Thoracic aorta (tissue), 2 donors: ENCODE data around the gene CADPS. TPM values are rescaled to one million over a fixed set of nuclear protein-coding genes. Genes with fewer than 3 reads are reported as not detected.

Source experiments
- ATAC-seq: fragments of 150-250 bp; one replicate; pipeline ENCODE4 v1.8.0; 2017; ENCODE audit warnings: low read depth; ENCODE audit not compliant: insufficient number of reproducible peaks, low FRiP score
- DNase-seq: peaks from one replicate; pipeline ENCODE4 v3.0.0-alpha.2; 2020; ENCODE audit warnings: low spot score
- H3K27ac ChIP-seq, 2 donors: fragments of 200-600 bp; sonication (generic); 1 replicate in 1 of 2; 2 replicates in 1 of 2; pipeline ENCODE4 v1.5.1; 2016; ENCODE audit warnings: mild to moderate bottlenecking in 2 of 2, moderate library complexity in 2 of 2
- H3K27me3 ChIP-seq: fragments of 200-600 bp; sonication (generic); replicated peaks from 2 replicates; pipeline ENCODE4 v1.6.0; 2016; ENCODE audit warnings: mild to moderate bottlenecking; ENCODE audit not compliant: insufficient read depth
- H3K36me3 ChIP-seq: fragments of 200-600 bp; sonication (generic); one replicate; pipeline ENCODE4 v1.5.1; 2016
- H3K4me1 ChIP-seq, 2 donors: fragments of 200-600 bp; sonication (generic); 1 replicate in 1 of 2; 2 replicates in 1 of 2; pipeline versions ENCODE4 v1.5.1 to v1.6.0; 2016; ENCODE audit warnings: low read depth in 2 of 2, mild to moderate bottlenecking in 1 of 2; ENCODE audit not compliant: control insufficient read depth in 1 of 2
- H3K4me3 ChIP-seq: fragments of 200-600 bp; sonication (generic); 2 replicates; pipeline ENCODE4 v1.5.1; 2016; ENCODE audit warnings: mild to moderate bottlenecking
- H3K9me3 ChIP-seq: fragments of 200-600 bp; sonication (generic); 2 replicates; pipeline ENCODE4 v1.5.1; 2016
- total RNA-seq, 2 donors: library from RNA; depleted of rRNA; stranded (reverse); fragments of >200 nt; gene quantifications; one replicate each; pipeline versions ENCODE4 v1.1.0 to v1.2.3, GENCODE V29; 2016
- TF ChIP-seq, protein P1 (sequence below): fragments of 200-600 bp; sonication (generic); IDR thresholded peaks from one replicate; pipeline ENCODE4 v1.5.1; 2019; ENCODE audit warnings: antibody characterized with exemption

The CADPS gene
- total RNA-seq, 2 donors from 2014 or later = 0.14 to 7.2 TPM

DNA sequence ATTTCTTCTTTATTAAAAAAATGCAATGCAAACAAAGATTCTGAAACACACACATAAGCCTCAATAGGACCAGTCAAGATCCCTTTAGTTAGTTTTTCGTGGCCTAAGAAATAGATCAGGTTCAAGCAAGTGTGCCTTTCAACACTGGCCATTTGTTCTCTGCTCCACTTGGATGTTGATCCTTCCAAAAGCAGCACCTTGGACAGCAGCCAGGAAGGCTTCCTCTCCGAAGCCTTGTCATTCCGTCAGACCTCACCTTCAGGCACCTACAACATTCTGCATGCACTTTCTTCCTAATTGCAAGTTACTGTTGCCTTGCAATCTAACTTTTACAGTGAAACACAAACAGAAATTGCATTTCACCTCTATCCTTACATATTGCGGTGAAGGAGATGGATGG, 346.0 kb downstream of the CADPS start:
- TF ChIP-seq, protein P1, sequence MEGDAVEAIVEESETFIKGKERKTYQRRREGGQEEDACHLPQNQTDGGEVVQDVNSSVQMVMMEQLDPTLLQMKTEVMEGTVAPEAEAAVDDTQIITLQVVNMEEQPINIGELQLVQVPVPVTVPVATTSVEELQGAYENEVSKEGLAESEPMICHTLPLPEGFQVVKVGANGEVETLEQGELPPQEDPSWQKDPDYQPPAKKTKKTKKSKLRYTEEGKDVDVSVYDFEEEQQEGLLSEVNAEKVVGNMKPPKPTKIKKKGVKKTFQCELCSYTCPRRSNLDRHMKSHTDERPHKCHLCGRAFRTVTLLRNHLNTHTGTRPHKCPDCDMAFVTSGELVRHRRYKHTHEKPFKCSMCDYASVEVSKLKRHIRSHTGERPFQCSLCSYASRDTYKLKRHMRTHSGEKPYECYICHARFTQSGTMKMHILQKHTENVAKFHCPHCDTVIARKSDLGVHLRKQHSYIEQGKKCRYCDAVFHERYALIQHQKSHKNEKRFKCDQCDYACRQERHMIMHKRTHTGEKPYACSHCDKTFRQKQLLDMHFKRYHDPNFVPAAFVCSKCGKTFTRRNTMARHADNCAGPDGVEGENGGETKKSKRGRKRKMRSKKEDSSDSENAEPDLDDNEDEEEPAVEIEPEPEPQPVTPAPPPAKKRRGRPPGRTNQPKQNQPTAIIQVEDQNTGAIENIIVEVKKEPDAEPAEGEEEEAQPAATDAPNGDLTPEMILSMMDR = no peak
- DNase-seq (no peak), ATAC-seq (no peak)
- no peaks in the 10 kb centered on the region for H3K27me3 ChIP-seq
- H3K27ac ChIP-seq = no peak overlapping the region
- H3K4me3 ChIP-seq = no peak overlapping the region
- H3K4me1 ChIP-seq = no peaks in the 10 kb centered on the region
- no peaks in the 10 kb centered on the region for H3K9me3 ChIP-seq
- no peaks in the 10 kb centered on the region for H3K36me3 ChIP-seq

DNA sequence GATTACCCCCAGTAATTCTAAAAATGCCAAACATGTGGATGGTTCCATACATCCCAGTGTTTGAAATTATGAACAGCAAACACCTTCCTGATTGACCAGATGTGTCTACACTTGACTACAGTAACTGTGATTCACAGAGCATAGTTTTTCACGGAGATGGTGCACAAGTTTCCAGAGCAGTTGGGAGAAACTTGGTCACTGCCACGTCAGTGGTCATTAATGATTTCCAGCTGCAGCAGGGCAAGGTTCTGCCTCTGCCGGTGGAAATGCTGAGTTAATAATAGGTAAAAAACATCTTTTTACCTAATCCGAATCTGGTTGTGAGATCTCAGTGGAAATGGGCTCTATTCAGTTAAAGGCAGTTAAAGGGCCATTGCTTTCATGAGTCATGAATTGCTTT, 347.7 kb downstream of the CADPS start:
- no peaks in the 10 kb centered on the region for H3K4me1 ChIP-seq
- no peak overlapping the region for H3K27ac ChIP-seq
- TF ChIP-seq, protein P1 = no peak
- DNase-seq = no peak
- no peaks in the 10 kb centered on the region for H3K27me3 ChIP-seq
- ATAC-seq = no peak
- no peaks in the 10 kb centered on the region for H3K9me3 ChIP-seq
- no peaks in the 10 kb centered on the region for H3K36me3 ChIP-seq
- no peak overlapping the region for H3K4me3 ChIP-seq

DNA sequence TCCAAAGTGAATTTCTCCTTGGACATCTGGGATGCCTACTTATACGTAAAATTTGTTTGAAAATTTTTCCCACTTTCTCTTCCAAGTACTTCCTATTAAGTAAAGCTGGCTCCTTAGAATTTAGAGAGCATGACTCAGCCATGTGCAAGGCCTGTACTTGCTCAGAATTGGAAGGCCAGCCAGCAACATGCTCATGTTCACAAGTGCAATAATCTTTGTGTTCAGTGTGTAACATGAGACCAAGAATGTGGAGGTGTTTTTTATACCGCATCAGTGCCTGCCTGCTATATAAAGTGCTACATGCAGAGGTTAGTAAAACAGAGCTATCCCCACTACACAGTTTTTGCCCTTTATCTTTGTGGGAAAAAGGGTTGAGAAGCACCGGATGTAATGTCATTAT, 349.9 kb downstream of the CADPS start:
- Histone ChIP-seq H3K36me3 (no peaks in the 10 kb centered on the region), H3K9me3 (no peaks in the 10 kb centered on the region), H3K4me3 (no peak overlapping the region), H3K4me1 (no peaks in the 10 kb centered on the region), H3K27me3 (no peaks in the 10 kb centered on the region), H3K27ac (no peak overlapping the region)
- no peak for ATAC-seq
- TF ChIP-seq, protein P1 = no peak
- no peak for DNase-seq

DNA sequence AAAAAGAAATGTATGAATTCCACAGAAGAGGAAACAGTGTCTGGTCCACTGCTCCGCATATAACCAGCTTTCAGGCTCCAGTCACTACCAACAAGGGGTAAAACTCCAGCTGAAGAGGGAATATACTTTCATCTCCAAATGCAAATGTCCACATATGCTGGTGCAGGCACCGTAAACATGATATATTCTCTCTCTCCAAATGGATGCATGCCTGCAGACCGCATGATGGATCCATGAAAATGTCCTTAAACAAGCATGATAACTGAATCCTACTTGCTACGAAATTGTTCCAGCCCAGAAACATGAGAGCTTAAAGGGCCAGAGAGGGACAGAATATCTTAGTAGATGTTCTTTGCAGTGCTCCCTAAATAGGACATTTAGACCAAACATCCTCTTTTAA, 351.5 kb downstream of the CADPS start:
- Histone ChIP-seq H3K27ac (no peak overlapping the region), H3K36me3 (no peaks in the 10 kb centered on the region), H3K4me3 (no peak overlapping the region), H3K9me3 (no peaks in the 10 kb centered on the region), H3K4me1 (no peaks in the 10 kb centered on the region), H3K27me3 (no peaks in the 10 kb centered on the region)
- no peak for ATAC-seq
- TF ChIP-seq, protein P1 = no peak
- no peak for DNase-seq

DNA sequence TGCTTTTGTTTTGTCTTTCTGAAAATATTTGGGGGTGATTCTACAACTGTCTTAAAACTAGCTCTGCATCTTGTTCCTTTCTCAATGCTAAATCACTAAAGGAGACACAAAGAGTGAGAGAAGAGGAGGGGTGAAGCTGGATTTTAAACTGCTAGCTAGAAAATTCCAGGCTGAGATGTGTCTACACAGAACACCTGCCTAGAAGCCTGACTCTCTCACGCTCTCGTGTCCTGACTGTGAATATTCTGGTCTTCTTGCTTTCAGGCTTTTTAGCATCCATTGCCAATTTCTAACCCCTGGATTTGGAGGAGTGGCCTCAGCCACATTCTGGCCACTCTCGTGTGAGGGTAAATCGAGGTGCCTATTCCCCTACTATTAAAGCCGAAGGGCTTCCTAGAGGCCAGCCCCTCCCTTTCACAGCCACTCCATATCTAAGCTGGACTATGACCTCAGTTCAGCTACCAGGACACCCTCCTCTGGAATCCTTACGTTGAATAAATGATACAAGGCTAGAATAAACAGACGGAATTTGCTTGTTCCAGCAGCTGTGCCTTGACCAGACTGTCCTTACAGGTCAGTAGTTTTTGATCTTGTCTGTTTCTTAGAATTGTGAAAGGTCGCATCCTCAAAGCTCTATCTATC, 353.6 kb downstream of the CADPS start:
- ATAC-seq (no peak), DNase-seq (no peak)
- no peak overlapping the region for H3K27ac ChIP-seq
- TF ChIP-seq, protein P1 = no peak
- H3K36me3 ChIP-seq = no peaks in the 10 kb centered on the region
- no peaks in the 10 kb centered on the region for H3K9me3 ChIP-seq
- H3K4me1 ChIP-seq = no peaks in the 10 kb centered on the region
- no peak overlapping the region for H3K4me3 ChIP-seq
- no peaks in the 10 kb centered on the region for H3K27me3 ChIP-seq
